Activated CD4-positive, alpha-beta memory T cell treated with anti-CD3 and anti-CD28 coated beads for 36 hours (primary cell): ENCODE measurements around the gene PIK3R1. TPM values are rescaled to one million over a fixed set of nuclear protein-coding genes. Genes with fewer than 3 reads are reported as not detected.

Experiments
- CTCF ChIA-PET: fragments of 350-600 bp; sonication (Branson Sonifier 250); formaldehyde crosslinking; loops from one replicate; lab custom pipeline; 2021; ENCODE audit warnings: antibody characterized with exemption, inconsistent platforms; lab: Charles Lee
- POLR2A ChIA-PET: fragments of 350-600 bp; sonication (Branson Sonifier 250); formaldehyde crosslinking; loops from one replicate; lab custom pipeline; 2021; ENCODE audit warnings: antibody characterized with exemption; lab: Charles Lee
- DNase-seq: peaks from one replicate; pipeline ENCODE4 v3.0.0-alpha.2; 2020
- H3K27ac Mint-ChIP-seq: one replicate; pipeline ENCODE4 v1.8.0; 2021; ENCODE audit warnings: mixed read lengths
- H3K27me3 Mint-ChIP-seq: one replicate; pipeline ENCODE4 v1.8.0; 2021; ENCODE audit warnings: mixed read lengths
- H3K36me3 Mint-ChIP-seq: one replicate; pipeline ENCODE4 v1.8.0; 2021; ENCODE audit warnings: mixed read lengths
- H3K4me1 Mint-ChIP-seq: one replicate; pipeline ENCODE4 v1.8.0; 2021; ENCODE audit warnings: low read depth, mixed read lengths
- H3K4me3 Mint-ChIP-seq: one replicate; pipeline ENCODE4 v1.8.0; 2021; ENCODE audit warnings: mild to moderate bottlenecking, mixed read lengths
- H3K9me3 Mint-ChIP-seq: one replicate; pipeline ENCODE4 v1.8.0; 2021; ENCODE audit warnings: mixed read lengths
- intact Hi-C: fragments of 100-400 bp; cut with micrococcal nuclease; formaldehyde crosslinking; loops from one replicate; pipeline ENCODE4 v1.15.1; 2023
- total RNA-seq, 2 experiments: library from RNA; stranded (reverse); gene quantifications; one replicate each; pipeline ENCODE4 v1.2.3, GENCODE V29; 2021

Gene PIK3R1
- total RNA-seq, 2 experiments from 2014 or later = 35.3 to 40.9 TPM

GRCh38 chr5:68265822-68266395 is 50.4 kb downstream of the PIK3R1 start:
- Mint-ChIP-seq H3K4me1 (peaks cover 78% of the 10 kb centered on the region), H3K4me3 (no peak overlapping the region), H3K36me3 (no peaks in the 10 kb centered on the region), H3K27me3 (no peaks in the 10 kb centered on the region), H3K27ac (peak overlapping the region; percentile 1), H3K9me3 (no peaks in the 10 kb centered on the region)
- ChIA-PET CTCF (no interaction called here), POLR2A (no interaction called here)
- DNase-seq = no peak
- intact Hi-C loops = no loop called here

DNA sequence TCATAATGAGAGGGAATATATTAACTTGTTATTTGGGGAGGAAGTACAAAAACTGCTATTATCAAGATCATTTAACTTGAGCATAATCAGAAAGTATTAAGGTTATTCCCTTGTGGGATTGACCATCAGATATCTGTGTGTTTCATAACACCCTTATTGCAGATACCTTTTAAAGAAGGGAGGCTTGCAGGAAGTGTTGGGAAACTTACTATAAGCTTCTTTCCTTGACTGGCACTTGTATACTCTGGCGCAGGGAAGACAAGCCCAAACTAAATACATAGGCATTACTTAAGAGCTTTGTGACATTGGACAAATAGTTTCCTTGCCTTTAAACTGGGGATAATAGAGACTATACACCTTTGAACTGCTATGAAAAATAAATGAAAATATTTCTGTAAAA is 50.9 kb downstream of the PIK3R1 start:
- no peak overlapping the region for H3K4me3 Mint-ChIP-seq
- H3K27me3 Mint-ChIP-seq = no peaks in the 10 kb centered on the region
- H3K4me1 Mint-ChIP-seq = peaks cover 83% of the 10 kb centered on the region
- no peaks in the 10 kb centered on the region for H3K9me3 Mint-ChIP-seq
- DNase-seq = no peak
- intact Hi-C loops = no loop called here
- no peak overlapping the region for H3K27ac Mint-ChIP-seq
- POLR2A ChIA-PET = no interaction called here
- CTCF ChIA-PET = interaction anchor here (0.6 to 1.1 kb wide), 2 partner anchors 51 to 827 kb away, joined by 3 read pairs; partner anchors contain the start of gene PIK3R1
- no peaks in the 10 kb centered on the region for H3K36me3 Mint-ChIP-seq

GRCh38 chr5:68267066-68267465 is 51.5 kb downstream of the PIK3R1 start:
- Mint-ChIP-seq H3K9me3 (no peaks in the 10 kb centered on the region), H3K36me3 (no peaks in the 10 kb centered on the region), H3K4me1 (peaks cover 83% of the 10 kb centered on the region), H3K27ac (no peak overlapping the region), H3K4me3 (no peak overlapping the region), H3K27me3 (no peaks in the 10 kb centered on the region)
- ChIA-PET CTCF (interaction anchor here (0.6 to 1.8 kb wide), 4 partner anchors 19 to 1335 kb away, joined by 3 to 7 read pairs (median 3); partner anchors contain the start of gene PIK3R1), POLR2A (interaction anchor here (0.8 to 1.6 kb wide), 2 partner anchors 11 to 15 kb away, joined by 3 to 4 read pairs; no protein-coding TSS in a partner anchor)
- intact Hi-C loops = no loop called here
- DNase-seq = no peak

DNA sequence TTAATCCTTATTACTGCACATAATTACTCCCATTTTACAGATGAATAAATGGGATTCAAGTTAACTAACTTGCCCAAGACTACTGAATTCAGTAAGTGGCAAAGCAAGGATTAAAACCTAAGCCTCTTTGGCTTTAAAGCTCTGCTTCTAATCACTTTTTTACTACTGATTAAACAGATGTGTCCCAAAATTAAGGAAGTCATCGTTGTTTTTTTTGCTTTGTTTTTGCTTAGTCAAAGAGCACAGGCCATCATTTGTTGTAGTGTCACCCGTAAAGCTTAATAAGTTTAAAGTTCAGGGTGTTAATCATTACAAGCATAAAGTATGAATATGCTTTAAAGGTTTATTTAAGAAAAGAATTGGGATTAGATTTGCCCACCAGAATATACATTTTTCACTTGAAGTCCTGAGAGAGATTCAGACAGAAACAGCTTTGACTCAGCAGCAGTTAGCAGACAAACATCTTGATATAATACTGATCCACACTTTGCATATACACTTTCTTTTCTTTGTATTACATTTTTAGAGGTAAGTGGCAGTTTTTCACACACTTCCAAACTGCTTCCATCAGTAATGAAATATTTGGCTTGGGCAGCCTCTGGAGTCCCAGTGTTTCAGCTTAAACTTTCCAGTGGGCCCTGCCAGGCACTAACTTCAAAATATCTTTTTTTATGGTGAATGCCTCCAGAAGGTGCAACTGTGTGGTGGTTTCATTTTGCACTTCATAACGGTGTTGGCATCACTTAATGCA is 52.7 kb downstream of the PIK3R1 start:
- no peaks in the 10 kb centered on the region for H3K36me3 Mint-ChIP-seq
- POLR2A ChIA-PET = interaction anchor here (1.6 kb wide), 1 partner anchor 16 kb away, joined by 4 read pairs; no protein-coding TSS in a partner anchor
- H3K4me3 Mint-ChIP-seq = peak overlapping the region; percentile 28
- no peaks in the 10 kb centered on the region for H3K27me3 Mint-ChIP-seq
- DNase-seq = no peak
- H3K27ac Mint-ChIP-seq = peak overlapping the region; percentile 68
- peaks cover 89% of the 10 kb centered on the region for H3K4me1 Mint-ChIP-seq
- intact Hi-C loops = loop anchor here (2.0 kb wide), 2 partner anchors 15 to 53 kb away; partner anchors contain the start of gene PIK3R1
- CTCF ChIA-PET = interaction anchor here (0.9 to 1.8 kb wide), 3 partner anchors 11 to 18 kb away, joined by 3 to 7 read pairs (median 4); no protein-coding TSS in a partner anchor
- no peaks in the 10 kb centered on the region for H3K9me3 Mint-ChIP-seq

DNA sequence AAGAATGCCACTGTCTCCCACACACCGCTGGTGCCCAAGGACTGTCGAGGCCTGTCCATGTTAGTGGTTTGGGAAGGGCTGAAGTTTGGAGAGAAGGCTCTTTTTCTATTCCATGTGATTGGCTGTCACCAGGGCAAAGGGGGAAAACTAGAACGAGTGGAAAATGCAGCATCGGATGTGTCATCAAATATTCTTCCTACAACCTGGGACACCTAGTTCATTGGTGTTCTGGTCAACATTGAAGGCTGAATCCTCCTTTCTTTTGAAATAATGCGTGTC is 53.2 kb downstream of the PIK3R1 start:
- POLR2A ChIA-PET = interaction anchor here (1.6 kb wide), 1 partner anchor 16 kb away, joined by 4 read pairs; no protein-coding TSS in a partner anchor
- intact Hi-C loops = loop anchor here (1.0 to 2.0 kb wide), 3 partner anchors 8 to 54 kb away; partner anchors contain the start of gene PIK3R1
- peak overlapping the region; percentile 68 for H3K27ac Mint-ChIP-seq

GRCh38 chr5:68269820-68270219 is 54.3 kb downstream of the PIK3R1 start:
- intact Hi-C loops = loop anchor here (1.0 to 10.0 kb wide), 8 partner anchors 10 to 1265 kb away; partner anchors contain the start of gene PIK3R1
- Mint-ChIP-seq H3K4me3 (no peak overlapping the region), H3K9me3 (no peaks in the 10 kb centered on the region), H3K27me3 (no peaks in the 10 kb centered on the region), H3K4me1 (peaks cover 91% of the 10 kb centered on the region), H3K36me3 (peaks cover 8% of the 10 kb centered on the region), H3K27ac (peak overlapping the region; percentile 55)
- CTCF ChIA-PET = interaction anchor here (0.6 to 5.2 kb wide), 13 partner anchors 11 to 1024 kb away, joined by 3 to 30 read pairs (median 8); partner anchors contain the start of gene PIK3R1
- POLR2A ChIA-PET = interaction anchor here (0.9 to 1.3 kb wide), 2 partner anchors 10 to 54 kb away, joined by 3 to 5 read pairs; partner anchors contain the start of gene PIK3R1
- DNase-seq = no peak

More for the DNA sequence above, 53.2 kb downstream of the PIK3R1 start:
- Mint-ChIP-seq H3K4me1 (peaks cover 90% of the 10 kb centered on the region), H3K4me3 (peak overlapping the region; percentile 28), H3K27me3 (no peaks in the 10 kb centered on the region), H3K36me3 (peaks cover 1% of the 10 kb centered on the region), H3K9me3 (no peaks in the 10 kb centered on the region)
- CTCF ChIA-PET = interaction anchor here (0.9 to 1.8 kb wide), 3 partner anchors 11 to 18 kb away, joined by 3 to 7 read pairs (median 4); no protein-coding TSS in a partner anchor
- no peak for DNase-seq

GRCh38 chr5:68270399-68270975 is 54.9 kb downstream of the PIK3R1 start:
- ChIA-PET CTCF (interaction anchor here (1.0 to 5.2 kb wide), 9 partner anchors 10 to 1024 kb away, joined by 3 to 30 read pairs (median 16); partner anchors contain the start of gene PIK3R1), POLR2A (interaction anchor here (1.3 kb wide), 1 partner anchor 55 kb away, joined by 5 read pairs; the partner anchor contains the start of gene PIK3R1)
- H3K4me1 Mint-ChIP-seq = peaks cover 91% of the 10 kb centered on the region
- intact Hi-C loops = loop anchor here (1.0 to 10.0 kb wide), 5 partner anchors 10 to 1266 kb away; no protein-coding TSS in a partner anchor
- peaks cover 11% of the 10 kb centered on the region for H3K36me3 Mint-ChIP-seq
- H3K9me3 Mint-ChIP-seq = no peaks in the 10 kb centered on the region
- no peak overlapping the region for H3K27ac Mint-ChIP-seq
- H3K27me3 Mint-ChIP-seq = no peaks in the 10 kb centered on the region
- H3K4me3 Mint-ChIP-seq = no peak overlapping the region
- no peak for DNase-seq

DNA sequence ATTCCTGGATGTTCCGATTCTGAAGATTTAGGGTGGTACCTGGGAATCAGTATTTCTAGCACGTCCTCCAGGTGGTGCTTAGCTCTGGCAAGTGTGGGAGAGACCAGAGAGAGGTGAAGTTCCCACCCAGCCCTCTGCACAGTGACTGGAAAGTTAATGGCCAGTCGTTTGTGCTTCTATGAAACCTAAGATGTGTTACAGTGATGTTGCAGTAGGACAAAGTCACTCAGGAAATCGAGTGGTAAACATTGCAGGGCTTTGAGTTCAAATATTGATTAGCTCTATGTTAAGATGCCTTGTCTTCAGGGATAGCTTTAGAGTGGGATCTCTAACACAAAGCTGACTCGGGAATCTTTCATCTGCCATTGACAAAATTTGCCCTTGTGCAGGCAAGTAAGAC is 55.6 kb downstream of the PIK3R1 start:
- H3K36me3 Mint-ChIP-seq = peaks cover 13% of the 10 kb centered on the region
- ChIA-PET CTCF (interaction anchor here (1.6 to 5.2 kb wide), 9 partner anchors 9 to 1025 kb away, joined by 4 to 30 read pairs (median 21); partner anchors contain the start of gene PIK3R1), POLR2A (interaction anchor here (1.8 kb wide), 1 partner anchor 55 kb away, joined by 5 read pairs; no protein-coding TSS in a partner anchor)
- no peaks in the 10 kb centered on the region for H3K9me3 Mint-ChIP-seq
- H3K27me3 Mint-ChIP-seq = no peaks in the 10 kb centered on the region
- intact Hi-C loops = loop anchor here (5.0 to 10.0 kb wide), 4 partner anchors 286 to 1266 kb away; no protein-coding TSS in a partner anchor
- no peak overlapping the region for H3K27ac Mint-ChIP-seq
- no peak for DNase-seq
- peaks cover 91% of the 10 kb centered on the region for H3K4me1 Mint-ChIP-seq
- H3K4me3 Mint-ChIP-seq = no peak overlapping the region

GRCh38 chr5:68272289-68272688 is 56.7 kb downstream of the PIK3R1 start:
- H3K9me3 Mint-ChIP-seq = no peaks in the 10 kb centered on the region

GRCh38 chr5:68273717-68274409 is 58.3 kb downstream of the PIK3R1 start:
- Mint-ChIP-seq H3K27ac (no peak overlapping the region), H3K9me3 (no peaks in the 10 kb centered on the region), H3K27me3 (no peaks in the 10 kb centered on the region), H3K4me1 (peaks cover 92% of the 10 kb centered on the region), H3K4me3 (no peak overlapping the region), H3K36me3 (peaks cover 33% of the 10 kb centered on the region)
- POLR2A ChIA-PET = interaction anchor here (1.1 kb wide), 1 partner anchor 58 kb away, joined by 3 read pairs; the partner anchor contains the start of gene PIK3R1
- CTCF ChIA-PET = interaction anchor here (0.7 to 5.2 kb wide), 9 partner anchors 11 to 1028 kb away, joined by 3 to 30 read pairs (median 6); no protein-coding TSS in a partner anchor
- intact Hi-C loops = loop anchor here (2.0 to 10.0 kb wide), 6 partner anchors 13 to 1269 kb away; no protein-coding TSS in a partner anchor
- DNase-seq = no peak

More at GRCh38 chr5:68272289-68272688, 56.7 kb downstream of the PIK3R1 start:
- peaks cover 89% of the 10 kb centered on the region for H3K4me1 Mint-ChIP-seq
- peaks cover 22% of the 10 kb centered on the region for H3K36me3 Mint-ChIP-seq
- no peaks in the 10 kb centered on the region for H3K27me3 Mint-ChIP-seq
- no peak for DNase-seq
- ChIA-PET POLR2A (interaction anchor here (1.8 kb wide), 1 partner anchor 56 kb away, joined by 5 read pairs; no protein-coding TSS in a partner anchor), CTCF (interaction anchor here (0.6 to 5.2 kb wide), 13 partner anchors 8 to 1026 kb away, joined by 3 to 30 read pairs (median 7); partner anchors contain the start of gene PIK3R1)
- no peak overlapping the region for H3K27ac Mint-ChIP-seq
- intact Hi-C loops = loop anchor here (5.0 to 10.0 kb wide), 4 partner anchors 287 to 1267 kb away; no protein-coding TSS in a partner anchor
- H3K4me3 Mint-ChIP-seq = no peak overlapping the region
